RWPE1 (cell line): ENCODE results near the gene LGI4.

ENCODE experiments used
- CTCF ChIA-PET: fragments of 350-600 bp; sonication (Branson Sonifier 250); formaldehyde crosslinking; extraction: SDS; loops from one replicate; lab custom pipeline; 2021; lab: Yijun Ruan, JAX
- POLR2A ChIA-PET: fragments of 400-600 bp; formaldehyde crosslinking; extraction: SDS; loops from one replicate; lab custom pipeline; 2020; ENCODE audit warnings: antibody characterized with exemption; ENCODE audit not compliant: low non-redundant PET; lab: Yijun Ruan, JAX
- DNase-seq: peaks from one replicate; pipeline ENCODE4 v3.0.0; 2012; ENCODE audit warnings: low spot score
- H3K27ac ChIP-seq: fragments of 450-650 bp; 2 replicates; pipeline ENCODE4 v1.5.1; 2017
- TF ChIP-seq, protein P1 (sequence below): fragments of 450-650 bp; conservative IDR thresholded peaks from 2 replicates; pipeline ENCODE4 v1.5.1; 2017; ENCODE audit warnings: low read depth, mild to moderate bottlenecking

LGI4 gene

DNA sequence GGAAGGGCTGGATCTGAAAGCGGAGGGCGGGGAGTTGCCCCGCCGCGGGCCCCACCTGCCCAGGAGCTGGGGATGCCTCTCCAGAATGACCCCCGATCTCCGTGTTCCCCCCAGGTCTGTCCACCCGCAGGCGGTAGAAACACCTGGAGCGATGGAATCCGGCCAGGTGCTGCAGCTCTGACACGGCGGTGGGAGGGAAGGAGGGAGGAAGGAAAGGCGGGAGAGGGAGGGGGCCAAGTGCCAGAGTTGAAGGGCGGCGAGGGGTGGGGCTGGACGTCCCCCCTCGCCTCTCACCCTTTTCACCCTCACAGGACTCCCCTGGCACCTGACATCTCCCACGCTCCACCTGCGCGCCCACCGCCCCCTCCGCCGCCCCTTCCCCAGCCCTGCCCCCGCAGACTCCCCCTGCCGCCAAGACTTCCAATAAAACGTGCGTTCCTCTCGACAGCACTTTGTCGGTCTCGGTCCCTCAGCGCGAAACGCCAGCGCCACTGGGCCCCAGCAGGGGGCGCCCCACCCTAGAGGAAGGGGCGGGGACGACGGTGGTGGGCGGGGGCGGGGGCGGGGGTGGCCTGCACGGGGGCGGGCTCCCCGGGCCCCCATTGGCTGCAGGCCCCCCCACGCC, 7.9 kb upstream of the LGI4 start:
- POLR2A ChIA-PET = no interaction called here
- peak; percentile 34 for DNase-seq
- TF ChIP-seq, protein P1, sequence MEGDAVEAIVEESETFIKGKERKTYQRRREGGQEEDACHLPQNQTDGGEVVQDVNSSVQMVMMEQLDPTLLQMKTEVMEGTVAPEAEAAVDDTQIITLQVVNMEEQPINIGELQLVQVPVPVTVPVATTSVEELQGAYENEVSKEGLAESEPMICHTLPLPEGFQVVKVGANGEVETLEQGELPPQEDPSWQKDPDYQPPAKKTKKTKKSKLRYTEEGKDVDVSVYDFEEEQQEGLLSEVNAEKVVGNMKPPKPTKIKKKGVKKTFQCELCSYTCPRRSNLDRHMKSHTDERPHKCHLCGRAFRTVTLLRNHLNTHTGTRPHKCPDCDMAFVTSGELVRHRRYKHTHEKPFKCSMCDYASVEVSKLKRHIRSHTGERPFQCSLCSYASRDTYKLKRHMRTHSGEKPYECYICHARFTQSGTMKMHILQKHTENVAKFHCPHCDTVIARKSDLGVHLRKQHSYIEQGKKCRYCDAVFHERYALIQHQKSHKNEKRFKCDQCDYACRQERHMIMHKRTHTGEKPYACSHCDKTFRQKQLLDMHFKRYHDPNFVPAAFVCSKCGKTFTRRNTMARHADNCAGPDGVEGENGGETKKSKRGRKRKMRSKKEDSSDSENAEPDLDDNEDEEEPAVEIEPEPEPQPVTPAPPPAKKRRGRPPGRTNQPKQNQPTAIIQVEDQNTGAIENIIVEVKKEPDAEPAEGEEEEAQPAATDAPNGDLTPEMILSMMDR = peak; percentile 66
- CTCF ChIA-PET = interaction anchor here (0.5 to 2.6 kb wide), 10 partner anchors 28 to 171 kb away, joined by 3 to 14 read pairs (median 4); no protein-coding TSS in a partner anchor
- no peak overlapping the region for H3K27ac ChIP-seq

DNA sequence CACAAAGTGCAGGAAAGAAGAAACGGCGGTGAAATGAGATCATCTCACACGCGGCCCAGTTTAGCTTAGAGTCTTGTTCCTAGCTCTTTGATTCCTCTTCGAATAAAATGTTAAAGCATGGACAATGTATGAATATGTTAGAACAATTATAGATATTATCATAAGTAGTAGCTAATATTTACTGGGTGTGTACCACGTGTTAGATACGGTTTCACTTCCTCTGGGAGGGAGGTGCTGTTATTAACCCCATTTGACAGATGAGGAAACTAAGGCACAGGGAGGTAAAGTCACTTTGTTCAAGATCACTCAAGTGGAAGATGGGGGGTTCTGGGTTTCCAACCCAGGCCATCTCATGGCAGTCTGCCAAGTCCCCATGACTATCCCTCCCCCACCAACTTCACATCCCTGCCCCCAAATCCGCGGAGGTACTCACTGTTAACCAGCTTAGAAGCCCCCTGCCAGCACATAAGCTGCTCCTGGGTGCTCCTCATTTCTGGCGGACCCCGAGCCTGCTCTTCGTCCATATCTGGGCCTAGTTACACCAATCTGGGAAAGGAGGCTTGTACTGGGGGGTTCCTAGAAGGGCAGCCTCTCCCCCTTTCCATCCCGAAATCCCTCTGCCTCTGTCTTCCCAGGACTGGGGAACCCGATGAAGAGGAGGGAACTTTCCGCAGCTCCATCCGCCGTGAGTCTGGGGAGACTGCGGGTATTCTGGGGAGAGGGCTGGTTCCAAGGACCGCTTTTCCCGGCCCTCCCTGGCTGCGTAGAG, 7.2 kb upstream of the LGI4 start:
- ChIA-PET POLR2A (no interaction called here), CTCF (interaction anchor here (0.6 to 2.6 kb wide), 13 partner anchors 28 to 170 kb away, joined by 3 to 15 read pairs (median 5); no protein-coding TSS in a partner anchor)
- H3K27ac ChIP-seq = no peak overlapping the region
- TF ChIP-seq, protein P1 = no peak
- no peak for DNase-seq

DNA sequence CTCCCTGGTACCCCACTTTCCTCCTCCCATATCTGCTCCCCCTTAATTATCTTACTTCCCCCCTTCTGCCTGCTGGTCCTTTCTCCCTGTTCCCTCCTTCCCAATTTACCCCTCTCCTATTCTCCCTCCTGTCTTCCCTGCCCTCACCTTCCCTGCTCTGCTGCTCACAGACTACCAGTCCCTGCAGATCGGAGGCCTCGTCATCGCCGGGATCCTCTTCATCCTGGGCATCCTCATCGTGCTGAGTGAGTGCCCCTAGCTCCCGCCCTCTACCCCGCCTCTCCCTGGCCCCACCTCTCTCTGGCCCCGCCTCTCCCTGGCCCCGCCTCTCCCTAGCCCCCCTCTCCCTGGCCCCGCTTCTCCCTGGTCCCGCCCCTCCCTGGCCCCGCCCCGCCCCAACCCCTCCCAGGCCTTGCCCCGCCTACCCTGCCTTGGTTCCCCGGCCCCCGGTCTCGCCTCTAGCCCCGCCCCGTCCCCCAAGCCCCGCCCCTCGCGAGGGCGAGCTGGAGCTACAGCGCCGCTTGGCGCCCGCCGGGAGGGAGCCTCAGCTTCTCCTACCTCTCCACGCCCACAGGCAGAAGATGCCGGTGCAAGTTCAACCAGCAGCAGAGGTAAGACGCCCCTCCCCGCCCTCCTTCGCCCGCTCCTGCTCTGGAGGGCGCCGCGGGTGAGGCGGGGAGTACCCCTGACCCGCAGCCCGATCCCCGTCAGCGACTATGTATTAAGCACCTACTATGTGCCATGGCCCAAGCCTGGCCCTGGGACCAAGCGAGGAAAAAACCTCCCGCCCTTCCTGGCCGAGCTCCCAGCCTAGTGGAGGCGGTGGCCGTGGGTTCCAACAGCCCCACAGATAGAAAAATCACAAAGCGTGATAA, 6.3 kb upstream of the LGI4 start:
- CTCF ChIA-PET = interaction anchor here (0.6 to 2.6 kb wide), 10 partner anchors 25 to 125 kb away, joined by 3 to 15 read pairs (median 4); partner anchors contain the start of gene FXYD3
- POLR2A ChIA-PET = no interaction called here
- peak; percentile 99 for DNase-seq
- H3K27ac ChIP-seq = no peak overlapping the region; the same call in 1 of the 2 replicates
- TF ChIP-seq, protein P1 = peak; percentile 82

DNA sequence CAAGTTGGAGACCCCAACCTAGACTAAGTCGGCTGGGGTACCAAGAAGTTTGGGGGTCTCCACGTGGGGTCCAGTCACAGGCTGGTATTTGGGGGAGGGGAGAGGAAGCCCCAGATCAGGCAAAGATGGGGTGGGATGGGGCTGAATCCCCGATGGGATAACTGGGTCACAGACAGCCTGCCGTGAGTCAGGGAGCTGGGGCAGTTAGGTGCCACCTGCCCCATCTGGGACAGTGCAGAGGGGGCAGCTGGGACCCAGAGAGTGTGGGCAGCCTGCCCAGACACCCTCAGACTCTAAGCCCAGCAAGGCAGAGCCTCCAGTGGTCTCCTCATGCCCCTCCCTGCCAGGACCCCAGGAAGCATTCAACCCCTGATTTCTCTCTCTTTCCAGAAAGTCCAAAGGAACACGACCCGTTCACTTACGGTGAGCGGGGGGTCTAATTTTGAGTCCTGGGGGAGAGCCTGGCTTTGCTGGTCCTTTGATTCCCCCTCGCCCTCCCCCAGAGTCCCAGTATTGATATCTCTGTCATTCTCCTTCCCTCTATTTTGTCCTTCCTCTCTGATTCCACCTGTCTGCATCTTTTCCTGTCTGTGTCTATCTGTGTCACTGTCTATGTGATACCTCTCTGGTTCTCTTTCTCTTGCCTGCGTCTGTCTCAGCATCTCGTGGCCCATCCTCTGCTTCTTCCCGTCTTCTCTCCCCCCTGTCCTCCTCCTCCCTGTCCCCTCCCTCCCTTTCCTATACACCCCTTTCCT, 5.5 kb upstream of the LGI4 start:
- TF ChIP-seq, protein P1 = no peak
- ChIA-PET POLR2A (no interaction called here), CTCF (interaction anchor here (0.7 to 1.8 kb wide), 5 partner anchors 25 to 297 kb away, joined by 4 to 15 read pairs (median 4); partner anchors contain the start of gene FXYD3)
- DNase-seq = no peak
- H3K27ac ChIP-seq = peak overlapping the region; percentile 26

DNA sequence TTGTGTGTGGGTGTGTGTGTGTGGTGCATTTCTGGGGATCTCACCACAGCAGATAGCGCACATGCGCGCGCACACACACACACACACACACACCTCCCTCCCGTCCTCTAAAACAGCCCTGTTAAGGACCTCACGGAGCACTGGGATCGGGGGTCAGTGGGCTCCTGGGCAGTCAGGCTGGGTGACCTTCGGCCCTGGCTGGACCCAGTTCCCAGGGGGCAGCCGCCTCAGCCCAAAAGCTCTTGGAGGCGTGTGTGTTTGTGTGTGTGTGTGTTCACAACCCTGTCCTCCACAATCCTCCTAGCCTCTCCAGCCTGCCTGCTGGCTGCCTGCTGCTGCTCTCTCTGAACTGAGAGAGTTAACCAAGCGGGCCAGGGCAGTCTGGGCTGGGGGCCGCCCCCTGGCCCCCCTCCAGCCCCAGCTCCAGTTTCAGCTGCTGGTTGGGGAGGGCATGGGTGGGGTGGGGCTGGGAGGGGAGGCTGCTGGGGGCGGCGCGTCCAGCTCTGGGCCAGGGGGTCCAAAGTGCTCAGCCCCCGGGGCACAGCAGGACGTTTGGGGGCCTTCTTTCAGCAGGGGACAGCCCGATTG, 3.5 kb upstream of the LGI4 start, which contains the start of gene FXYD1:
Gene FXYD1 (plus strand): TSS at position 520 of the 588 bp plus-strand sequence. CDS start 1,256 bp downstream, outside the sequence.
- TF ChIP-seq, protein P1 = no peak
- POLR2A ChIA-PET = no interaction called here
- DNase-seq = no peak
- no peak within 1 kb of the TSS; the same call in none of the 2 replicates for H3K27ac ChIP-seq
- CTCF ChIA-PET = interaction anchor here (1.2 to 5.8 kb wide), 2 partner anchors 71 to 94 kb away, joined by 5 to 42 read pairs; no protein-coding TSS in a partner anchor
